NCI-H2227 treated with DMSO at 0.1 percent for 48 hours (cell line): ENCODE data around the gene DNAL4.

Source experiments
- DNase-seq: peaks from one replicate; lab custom pipeline; 2025; lab: John Stamatoyannopoulos, UW

The DNAL4 gene

GRCh38 chr22:38739300-38740055 is 54.5 kb downstream of the DNAL4 start:
- DNase-seq, result no peak

- DNase-seq, result no peak
These were observed 55.4 kb downstream of the DNAL4 start for GRCh38 chr22:38738475-38739070.

- DNase-seq, result no peak
These were observed 56.5 kb downstream of the DNAL4 start for GRCh38 chr22:38737302-38738060.

- DNase-seq, result no peak
These were observed 57.7 kb downstream of the DNAL4 start for GRCh38 chr22:38736257-38736570.

- DNase-seq, result no peak
These were observed 58.3 kb downstream of the DNAL4 start for GRCh38 chr22:38735465-38736256.

GRCh38 chr22:38735126-38735464 is 58.8 kb downstream of the DNAL4 start:
- DNase-seq, result no peak

GRCh38 chr22:38734421-38735100 is 59.4 kb downstream of the DNAL4 start:
- DNase-seq, result no peak

GRCh38 chr22:38733724-38734381 is 60.1 kb downstream of the DNAL4 start:
- no peak for DNase-seq

GRCh38 chr22:38733329-38733723 is 60.6 kb downstream of the DNAL4 start:
- DNase-seq, result no peak

- DNase-seq, result no peak
These were observed 61.6 kb downstream of the DNAL4 start for GRCh38 chr22:38732251-38732815.

GRCh38 chr22:38731703-38732161 is 62.2 kb downstream of the DNAL4 start:
- DNase-seq, result no peak

- no peak for DNase-seq
These were observed 63.5 kb downstream of the DNAL4 start for GRCh38 chr22:38730411-38730871.

- DNase-seq, result no peak
These were observed 64.0 kb downstream of the DNAL4 start for GRCh38 chr22:38729946-38730345.

- DNase-seq, result no peak
These were observed 64.8 kb downstream of the DNAL4 start for GRCh38 chr22:38728871-38729796.
